Left lung (tissue), 10 donors: ENCODE measurements around the gene RFTN1. TPM values are rescaled to one million over a fixed set of nuclear protein-coding genes. Genes with fewer than 3 reads are reported as not detected.
A peak's percentile ranks its signal among the peaks of the same experiment; 100 is the strongest.

Experiments used
- ATAC-seq: fragments of 200-7000 bp; cut with Tn5 transposase; one replicate; pipeline ENCODE4 v1.9.1; 2020; ENCODE audit warnings: moderate library complexity
- DNase-seq, 4 donors: peaks; one replicate each; pipeline ENCODE4 v3.0.0-alpha.2; 2013 to 2020
- H3K27ac ChIP-seq, 2 donors: fragments of 200-600 bp; sonication (generic) in 1 of 2; one replicate each; pipeline versions ENCODE4 v1.5.0 to v1.8.0; 2020 to 2021
- H3K27me3 ChIP-seq, 2 donors: fragments of 200-600 bp; sonication (generic) in 1 of 2; one replicate each; pipeline versions ENCODE4 v1.5.0 to v1.8.0; 2020 to 2021
- H3K36me3 ChIP-seq, 2 donors: fragments of 200-600 bp; sonication (generic) in 1 of 2; one replicate each; pipeline versions ENCODE4 v1.5.0 to v1.8.0; 2020 to 2021
- H3K4me1 ChIP-seq, 2 donors: fragments of 200-600 bp; one replicate each; pipeline ENCODE4 v1.8.0; 2021
- H3K4me3 ChIP-seq, 2 donors: fragments of 200-600 bp; sonication (generic) in 1 of 2; one replicate each; pipeline versions ENCODE4 v1.5.0 to v1.8.0; 2020 to 2021; ENCODE audit warnings: mild to moderate bottlenecking in 1 of 2
- H3K9me3 ChIP-seq, 2 donors: fragments of 200-600 bp; sonication (generic) in 1 of 2; one replicate each; pipeline versions ENCODE4 v1.5.0 to v1.8.0; 2020 to 2021
- CTCF ChIP-seq, 2 donors: fragments of 200-600 bp; sonication (generic) in 1 of 2; IDR thresholded peaks; one replicate each; pipeline versions ENCODE4 v1.5.0 to v1.8.0; 2021; ENCODE audit warnings: antibody characterized with exemption in 2 of 2
- intact Hi-C, 2 donors: fragments of 100-400 bp; cut with DNase I; formaldehyde crosslinking; loops; one replicate each; pipeline versions ENCODE4 v1.11.2 to v1.14.2; 2022
- polyA plus RNA-seq, 6 donors: library from polyadenylated mRNA; unstranded; fragments of 120-200 nt; gene quantifications; one replicate each; pipeline ENCODE4 v1.2.1, GENCODE V29; 2013; ENCODE audit not compliant: insufficient read length in 6 of 6
- total RNA-seq, 2 donors: library from RNA; stranded (reverse); fragmentation: NEBNext Ultra II Directional; extraction: Animal tissue kit (Norgen Biotek cat#: 25700); gene quantifications; one replicate each; pipeline ENCODE4 v1.2.1, GENCODE V29; 2021
- donor health status: DM: no; HTN: yes; CAD: no.
- donor health status: DM: no; HTN: no; CAD: no.

RFTN1 gene
- total and polyA plus RNA-seq, 8 donors = 47.2 to 85.1 (median 67.6) TPM

GRCh38 chr3:16449369-16449768 is 64.1 kb downstream of the RFTN1 start:
- DNase-seq (no peak), ATAC-seq (no peak)
- no peaks in the 10 kb centered on the region for H3K9me3 ChIP-seq
- TF ChIP-seq CTCF (IDR thresholded peaks at IDR 0.05) = no peak
- no peaks in the 10 kb centered on the region for H3K4me1 ChIP-seq
- H3K4me3 ChIP-seq = no peak overlapping the region
- no peaks in the 10 kb centered on the region for H3K36me3 ChIP-seq
- intact Hi-C loops = no loop called here
- H3K27ac ChIP-seq = no peak overlapping the region
- no peaks in the 10 kb centered on the region for H3K27me3 ChIP-seq

DNA sequence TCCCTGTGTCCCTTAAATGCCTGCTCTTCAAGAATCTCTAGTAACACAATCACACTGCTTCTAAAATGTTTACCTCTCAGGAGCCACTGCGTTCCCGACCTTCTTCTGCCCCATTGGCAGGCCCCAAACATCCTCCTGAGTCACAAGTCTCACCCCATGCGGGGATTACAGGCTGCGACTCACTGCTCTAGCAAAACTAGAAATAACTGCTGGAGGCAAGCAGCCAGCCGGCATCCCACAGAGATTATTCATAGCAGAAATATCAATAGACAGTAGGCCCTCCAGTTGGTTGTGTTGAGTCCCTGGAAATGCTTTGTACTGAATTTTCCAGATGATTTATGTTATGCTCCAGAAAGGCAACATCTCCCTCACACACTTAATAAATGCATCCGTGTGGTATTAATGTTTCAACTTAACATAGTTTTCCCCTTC is 64.8 kb downstream of the RFTN1 start:
- no peak for TF ChIP-seq CTCF (IDR thresholded peaks at IDR 0.05)
- peak in 1 of 4 donors; percentile 72 for DNase-seq
- no peaks in the 10 kb centered on the region for H3K4me1 ChIP-seq
- no peaks in the 10 kb centered on the region for H3K36me3 ChIP-seq
- peak overlapping the region in 1 of 2 donors; percentile 33 for H3K27ac ChIP-seq
- peak; percentile 84 for ATAC-seq
- no peaks in the 10 kb centered on the region for H3K27me3 ChIP-seq
- no peaks in the 10 kb centered on the region for H3K9me3 ChIP-seq
- intact Hi-C loops = no loop called here
- H3K4me3 ChIP-seq = no peak overlapping the region

- intact Hi-C loops = no loop called here
- DNase-seq (no peak), ATAC-seq (no peak)
- Histone ChIP-seq H3K36me3 (no peaks in the 10 kb centered on the region), H3K4me1 (no peaks in the 10 kb centered on the region), H3K9me3 (no peaks in the 10 kb centered on the region), H3K4me3 (no peak overlapping the region), H3K27ac (no peak overlapping the region), H3K27me3 (no peaks in the 10 kb centered on the region)
- no peak for TF ChIP-seq CTCF (IDR thresholded peaks at IDR 0.05)
Measured at GRCh38 chr3:16447135-16447534, 66.4 kb downstream of the RFTN1 start.

GRCh38 chr3:16444344-16444743 is 69.2 kb downstream of the RFTN1 start:
- Histone ChIP-seq H3K9me3 (no peaks in the 10 kb centered on the region), H3K4me3 (no peak overlapping the region), H3K27ac (no peak overlapping the region), H3K4me1 (peaks cover 0 to 8% of the 10 kb centered on the region in 2 donors), H3K36me3 (no peaks in the 10 kb centered on the region), H3K27me3 (no peaks in the 10 kb centered on the region)
- DNase-seq (no peak), ATAC-seq (no peak)
- intact Hi-C loops = no loop called here
- TF ChIP-seq CTCF (IDR thresholded peaks at IDR 0.05) = no peak

- ATAC-seq (no peak), DNase-seq (no peak)
- peaks cover 0 to 10% of the 10 kb centered on the region in 2 donors for H3K4me1 ChIP-seq
- H3K4me3 ChIP-seq = no peak overlapping the region
- no peaks in the 10 kb centered on the region for H3K9me3 ChIP-seq
- H3K36me3 ChIP-seq = no peaks in the 10 kb centered on the region
- no peak overlapping the region for H3K27ac ChIP-seq
- intact Hi-C loops = no loop called here
- TF ChIP-seq CTCF (IDR thresholded peaks at IDR 0.05) = no peak
- no peaks in the 10 kb centered on the region for H3K27me3 ChIP-seq
Measured at GRCh38 chr3:16442730-16443129, 70.8 kb downstream of the RFTN1 start.
